Right lobe of liver (tissue), 4 donors: Measurements from ENCODE around the gene SUN1.

Experiments used
- CTCF ChIP-seq, 4 donors: fragments of 200-600 bp in 3 of 4; fragments of 450-650 bp in 1 of 4; IDR thresholded peaks; one replicate each; pipeline versions ENCODE4 v1.5.1 to v1.8.0; 2016 to 2022; ENCODE audit warnings: antibody characterized with exemption in 4 of 4, mild to moderate bottlenecking in 2 of 4
- POLR2A ChIP-seq: fragments of 450-650 bp; IDR thresholded peaks from one replicate; pipeline ENCODE4 v1.6.1; 2017; ENCODE audit warnings: antibody characterized with exemption, mild to moderate bottlenecking
- donor health status: DM: no; HTN: no; CAD: no.
- donor health status: DM: no; HTN: no; CAD: no.
- donor health status: DM: no; HTN: yes; CAD: no.

- TF ChIP-seq CTCF (IDR thresholded peaks at IDR 0.05), result no peak
- TF ChIP-seq POLR2A, result no peak
These were observed 67.5 kb downstream of the SUN1 start for GRCh38 chr7:899806-900205.
